Measurements from ENCODE around the gene IFT22.
"Not testable (repeated sequence)": the region's sequence is repeated elsewhere in the genome, so short reads cannot be mapped to it uniquely, and the experiment has no call there.

The IFT22 gene

DNA sequence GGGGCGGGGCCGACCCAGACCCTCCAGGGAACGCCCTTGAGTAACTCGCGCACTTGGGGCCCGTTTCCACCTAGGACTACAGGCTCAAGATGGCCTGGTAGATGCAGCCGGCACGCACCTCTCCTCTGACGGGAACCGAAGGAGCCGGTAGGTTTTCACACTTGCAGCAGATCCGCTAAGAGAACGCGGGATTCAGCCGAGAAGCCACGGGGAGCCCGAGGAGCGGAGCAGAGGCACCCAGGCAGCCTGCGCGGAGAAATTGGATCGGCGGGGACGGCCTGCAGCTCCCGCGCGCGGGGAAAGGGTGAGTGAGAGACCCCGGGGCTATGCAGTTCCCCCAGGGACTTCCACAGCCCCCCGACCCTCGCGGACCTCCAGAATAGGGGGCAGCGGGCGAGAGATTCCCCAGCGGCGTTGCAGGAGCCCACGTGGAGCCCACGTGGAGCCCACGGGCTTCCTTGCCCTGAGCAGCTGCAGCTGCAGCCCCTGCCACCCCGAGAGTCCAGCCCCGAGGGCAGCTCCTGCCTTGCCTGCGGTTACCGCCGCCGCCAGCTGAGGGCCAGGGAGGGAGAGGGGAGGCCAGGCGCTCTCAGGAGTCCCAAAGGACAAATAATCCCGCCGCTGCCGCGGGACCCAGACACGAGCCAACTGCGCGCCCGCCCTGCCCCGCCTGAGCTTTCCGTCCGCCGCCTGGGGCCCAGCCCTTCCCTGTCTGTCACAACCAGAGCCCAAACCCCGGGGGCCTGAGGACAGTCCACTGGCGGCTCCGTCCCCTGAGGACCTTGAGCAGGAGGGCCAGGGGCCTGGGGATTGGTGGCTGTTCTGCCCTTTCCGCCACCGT lies 13.1 kb downstream of the IFT22 start:
- DNase-seq = peak; percentile 28 to 69

DNA sequence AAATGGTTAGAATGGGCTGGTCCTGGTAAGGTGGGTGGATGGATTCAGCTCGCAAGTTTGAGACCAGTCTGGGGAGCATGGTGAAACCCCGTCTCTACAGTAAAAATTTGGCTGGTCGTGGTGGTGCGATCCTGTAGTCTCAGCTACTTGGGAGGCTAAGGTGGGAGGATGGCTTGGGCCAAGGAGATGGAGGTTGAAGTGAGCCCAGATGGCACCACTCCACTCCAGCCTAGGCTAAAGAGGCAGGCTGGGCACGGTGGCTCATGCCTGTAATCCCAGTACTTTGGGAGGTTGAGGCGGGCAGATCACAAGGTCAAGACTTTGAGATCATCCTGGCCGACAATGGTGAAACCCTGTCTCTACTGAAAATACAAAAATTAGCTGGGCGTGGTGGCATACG lies 15.3 kb downstream of the IFT22 start:
- DNase-seq = no peak

DNA sequence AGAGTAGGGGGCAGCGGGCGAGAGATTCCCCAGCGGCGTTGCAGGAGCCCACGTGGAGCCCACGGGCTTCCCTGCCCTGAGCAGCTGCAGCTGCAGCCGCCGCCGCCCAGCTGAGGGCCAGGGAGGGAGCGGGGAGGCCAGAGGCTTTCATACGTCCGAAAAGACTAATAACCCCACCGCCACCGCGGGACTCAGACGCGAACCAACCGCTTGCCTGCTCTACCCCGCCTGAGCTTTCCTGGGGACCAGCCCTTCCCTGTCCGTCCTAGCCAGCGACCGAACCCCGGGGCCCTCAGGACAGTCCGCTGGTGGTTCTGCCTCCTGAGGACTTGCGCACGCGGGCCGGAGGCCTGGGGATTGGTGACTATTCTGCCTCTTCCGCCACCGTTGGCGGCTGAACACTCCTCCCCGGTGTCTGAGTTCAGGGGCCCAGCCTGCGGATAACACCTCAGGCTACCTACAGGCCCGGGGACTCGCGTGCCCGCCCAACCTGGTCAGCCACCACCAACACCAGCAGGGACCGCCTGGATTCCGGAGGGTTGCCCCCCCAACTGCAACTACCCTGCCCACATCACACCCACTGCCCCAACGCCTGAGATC lies 18.4 kb downstream of the IFT22 start:
- DNase-seq = no peak

DNA sequence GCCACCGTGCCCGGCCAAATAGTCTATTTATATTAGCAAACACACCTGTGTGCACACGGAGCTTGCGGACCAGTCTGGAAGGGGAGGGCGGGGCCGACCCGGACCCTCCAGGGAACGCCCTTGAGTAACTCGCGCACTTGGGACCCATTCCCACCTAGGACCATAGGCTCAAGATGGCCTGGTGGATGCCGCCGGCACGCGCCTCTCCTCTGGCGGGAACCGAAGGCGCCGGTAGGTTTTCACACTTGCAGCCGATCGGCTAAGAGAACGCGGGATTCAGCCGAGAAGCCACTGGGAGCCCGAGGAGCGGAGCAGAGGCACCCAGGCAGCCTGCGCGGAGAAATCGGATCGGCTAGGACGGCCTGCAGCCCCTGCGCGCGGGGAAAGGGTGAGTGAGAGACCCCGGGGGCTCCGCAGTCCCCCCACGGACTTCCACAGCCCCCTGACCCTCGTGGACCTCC lies 18.9 kb downstream of the IFT22 start:
- DNase-seq = peak in 1 of 2 experiments; percentile 12

DNA sequence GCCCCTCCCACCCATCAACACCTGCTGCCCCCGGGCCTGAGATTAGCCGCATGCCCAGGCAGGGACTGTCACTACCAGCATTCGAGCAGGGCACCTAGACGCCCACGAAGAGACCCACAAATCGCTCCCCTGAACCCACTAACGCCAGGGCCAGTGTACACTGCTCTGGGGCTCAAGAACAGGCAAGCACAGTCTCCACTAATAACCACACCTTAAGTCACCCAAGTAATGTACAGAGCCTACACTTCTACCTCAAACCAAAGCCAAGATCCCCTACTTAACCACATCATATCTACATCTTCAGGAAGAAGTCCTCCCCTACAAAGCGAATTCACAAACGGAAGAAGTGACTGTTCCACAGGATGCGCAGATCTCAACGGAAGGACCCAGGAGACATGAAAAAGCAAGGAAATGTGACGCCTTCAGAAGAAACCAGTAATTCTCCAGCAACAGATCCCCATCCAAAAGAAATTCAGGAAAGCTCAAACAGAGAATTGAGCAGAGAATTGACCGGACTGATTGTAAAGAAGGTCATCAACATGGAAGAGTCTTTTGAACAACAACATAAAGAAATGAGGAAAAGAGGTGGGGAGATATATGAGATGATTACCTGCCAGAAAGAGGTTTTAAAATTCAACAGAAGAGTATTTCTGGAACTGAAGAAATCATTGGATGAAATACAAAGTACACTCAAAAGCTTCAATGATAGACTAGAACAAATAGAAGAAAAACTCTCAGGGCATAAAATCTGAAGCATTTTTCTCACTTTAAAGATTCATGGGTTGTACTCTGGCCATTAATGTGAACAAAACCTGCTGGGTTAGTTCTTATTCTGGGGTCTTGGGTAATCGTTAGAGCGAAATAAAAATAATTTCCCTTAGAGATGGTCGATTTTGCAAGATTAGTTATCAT lies 20.9 kb downstream of the IFT22 start:
- DNase-seq = no peak

DNA sequence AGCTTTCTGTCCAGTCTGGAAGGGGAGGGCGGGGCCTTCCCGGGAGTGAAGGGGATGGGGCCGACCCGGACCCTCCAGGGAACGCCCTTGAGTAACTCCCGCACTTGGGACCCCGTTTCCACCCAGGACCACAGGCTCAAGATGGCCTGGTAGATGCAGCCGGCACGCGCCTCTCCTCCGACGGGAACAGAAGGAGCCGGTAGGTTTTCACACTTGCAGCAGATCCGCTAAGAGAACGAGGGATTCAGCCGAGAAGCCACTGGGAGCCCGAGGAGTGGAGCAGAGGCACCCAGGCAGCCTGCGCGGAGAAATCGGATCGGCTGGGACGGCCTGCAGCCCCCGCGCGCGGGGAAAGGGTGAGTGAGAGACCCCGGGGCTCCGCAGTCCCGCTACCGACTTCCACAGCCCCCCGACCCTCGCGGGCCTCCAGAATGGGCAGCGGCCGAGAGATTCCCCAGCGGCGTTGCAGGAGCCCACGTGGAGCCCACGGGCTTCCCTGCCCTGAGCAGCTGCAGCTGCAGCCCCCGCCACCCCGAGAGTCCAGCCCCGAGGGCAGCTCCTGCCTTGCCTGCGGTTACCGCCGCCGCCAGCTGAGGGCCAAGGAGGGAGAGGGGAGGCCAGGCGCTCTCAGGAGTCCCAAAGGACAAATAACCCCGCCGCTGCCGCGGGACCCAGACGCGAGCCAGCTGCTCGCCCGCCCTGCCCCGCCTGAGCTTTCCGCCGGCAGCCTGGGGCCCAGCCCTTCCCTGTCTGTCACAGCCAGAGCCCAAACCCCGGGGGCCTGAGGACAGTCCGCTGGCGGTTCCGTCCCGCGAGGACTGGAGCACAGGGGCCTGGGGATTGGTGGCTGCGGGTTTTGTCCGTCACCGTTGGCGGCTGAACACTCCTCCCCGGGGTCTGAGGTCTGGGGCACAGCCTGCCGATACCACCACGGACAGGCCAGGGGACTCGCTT lies 21.8 kb downstream of the IFT22 start:
- DNase-seq = peak; percentile 18 to 62

DNA sequence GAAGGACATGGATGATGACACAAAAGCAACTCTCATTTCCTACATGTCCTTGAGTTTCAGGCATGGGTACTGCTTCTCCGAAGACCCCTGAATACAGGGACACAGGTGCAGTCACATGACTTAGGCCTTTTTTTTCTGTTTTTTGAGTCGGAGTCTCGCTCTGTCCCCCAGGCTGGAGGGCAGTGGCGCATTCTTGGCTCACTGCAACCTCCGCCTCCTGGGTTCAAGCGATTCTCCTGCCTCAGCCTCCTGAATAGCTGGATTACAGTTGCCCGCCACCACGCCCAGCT lies 26.8 kb downstream of the IFT22 start:
- no peak for DNase-seq

DNA sequence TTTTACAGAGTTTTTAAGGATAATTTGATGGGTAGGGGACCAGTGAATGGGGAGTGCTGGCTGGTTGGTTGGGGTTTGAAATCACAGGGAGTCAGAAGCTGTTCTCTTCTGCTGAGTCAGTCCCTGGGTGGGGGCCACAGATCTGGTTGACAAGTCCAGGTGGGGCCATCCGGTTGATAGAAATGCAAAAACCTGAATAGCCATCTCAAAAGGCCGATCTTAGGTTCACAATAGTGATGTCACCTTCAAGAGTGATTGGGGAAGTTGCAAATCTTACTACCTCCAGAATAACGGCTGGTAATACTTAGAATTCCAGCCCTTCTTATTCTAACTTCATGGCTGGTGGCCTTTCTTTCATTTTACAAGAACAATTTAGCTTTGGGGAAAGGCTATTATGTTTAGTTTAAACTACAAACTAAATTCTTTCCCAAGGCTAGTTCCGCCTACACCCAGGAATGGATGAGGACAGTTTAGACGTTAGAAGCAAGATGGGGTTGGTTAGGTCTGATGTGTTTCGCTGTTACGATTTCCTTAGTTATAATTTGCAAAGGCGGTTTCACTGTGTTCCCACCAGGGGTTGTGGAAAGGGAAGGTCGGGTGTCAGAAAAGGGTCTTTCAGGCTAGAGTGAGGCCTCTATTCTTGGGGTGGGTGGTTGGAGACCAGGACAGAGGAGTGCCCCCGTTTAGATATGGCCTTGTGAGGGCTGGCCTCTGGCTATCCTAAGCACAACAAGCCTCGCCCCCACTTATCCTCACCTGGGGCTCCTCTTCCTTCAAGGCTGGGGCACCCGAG lies 27.4 kb downstream of the IFT22 start:
- DNase-seq = no peak

DNA sequence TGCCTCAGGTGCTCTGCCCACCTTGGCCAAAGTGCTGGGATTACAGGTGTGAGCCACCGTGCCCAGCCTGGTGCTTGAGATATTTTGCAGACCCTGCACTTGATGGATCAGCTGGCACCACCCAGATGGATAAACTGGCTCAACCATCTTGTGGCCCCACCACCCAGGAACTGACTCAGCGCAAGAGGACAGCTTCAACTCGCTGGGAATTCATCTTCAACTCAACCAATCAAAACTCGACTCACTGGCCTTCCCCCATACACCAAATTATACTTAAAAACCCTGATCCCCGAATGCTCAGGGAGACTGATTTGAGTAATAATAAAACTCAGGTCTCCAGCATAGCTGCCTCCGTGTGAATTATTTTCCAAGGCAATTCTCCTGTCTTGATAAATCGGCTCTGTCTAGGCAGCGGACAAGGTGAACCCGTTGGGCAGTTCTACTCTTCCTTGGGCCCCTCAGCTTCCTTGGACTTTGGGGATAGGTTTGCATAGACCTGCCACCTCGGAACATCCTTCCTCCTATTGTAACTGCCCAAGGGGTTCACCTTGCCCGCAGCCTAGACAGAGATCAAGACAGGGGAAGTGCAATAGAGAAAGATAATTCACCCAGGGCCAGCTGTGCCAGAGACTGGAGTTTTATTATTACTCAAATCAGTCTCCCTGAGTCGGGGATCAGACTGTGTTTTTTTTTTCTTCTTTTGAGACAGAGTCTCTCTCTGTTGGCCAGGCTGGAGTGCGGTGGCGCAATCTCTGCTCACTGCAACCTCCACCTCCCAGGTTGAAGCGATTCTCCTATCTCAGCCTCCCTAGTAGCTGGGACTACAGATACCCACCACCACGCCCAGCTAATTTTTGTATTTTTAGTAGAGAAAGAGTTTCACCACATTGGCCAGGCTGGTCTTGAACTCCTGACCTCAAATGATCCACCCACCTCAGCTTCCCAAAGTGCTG lies 28.3 kb downstream of the IFT22 start:
- not testable (repeated sequence) for DNase-seq

DNA sequence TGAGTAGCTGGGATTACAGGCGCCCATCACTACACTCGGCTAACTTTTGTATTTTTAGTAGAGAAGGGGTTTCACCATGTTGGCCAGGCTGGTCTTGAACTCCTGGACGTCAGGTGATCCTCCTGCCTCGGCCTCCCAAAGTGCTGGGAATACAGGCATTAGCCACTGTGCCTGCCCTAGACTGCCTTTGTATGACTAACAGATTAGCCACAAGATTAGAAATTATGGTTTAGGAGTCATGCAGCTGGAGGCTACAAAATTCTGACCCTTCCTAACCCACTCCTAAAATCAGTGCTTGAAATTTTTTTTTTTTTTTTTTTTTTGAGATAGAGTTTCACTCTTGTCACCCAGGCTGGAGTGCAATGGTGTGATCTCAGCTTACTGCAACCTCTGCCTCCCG lies 29.0 kb downstream of the IFT22 start:
- not testable (repeated sequence) for DNase-seq

DNA sequence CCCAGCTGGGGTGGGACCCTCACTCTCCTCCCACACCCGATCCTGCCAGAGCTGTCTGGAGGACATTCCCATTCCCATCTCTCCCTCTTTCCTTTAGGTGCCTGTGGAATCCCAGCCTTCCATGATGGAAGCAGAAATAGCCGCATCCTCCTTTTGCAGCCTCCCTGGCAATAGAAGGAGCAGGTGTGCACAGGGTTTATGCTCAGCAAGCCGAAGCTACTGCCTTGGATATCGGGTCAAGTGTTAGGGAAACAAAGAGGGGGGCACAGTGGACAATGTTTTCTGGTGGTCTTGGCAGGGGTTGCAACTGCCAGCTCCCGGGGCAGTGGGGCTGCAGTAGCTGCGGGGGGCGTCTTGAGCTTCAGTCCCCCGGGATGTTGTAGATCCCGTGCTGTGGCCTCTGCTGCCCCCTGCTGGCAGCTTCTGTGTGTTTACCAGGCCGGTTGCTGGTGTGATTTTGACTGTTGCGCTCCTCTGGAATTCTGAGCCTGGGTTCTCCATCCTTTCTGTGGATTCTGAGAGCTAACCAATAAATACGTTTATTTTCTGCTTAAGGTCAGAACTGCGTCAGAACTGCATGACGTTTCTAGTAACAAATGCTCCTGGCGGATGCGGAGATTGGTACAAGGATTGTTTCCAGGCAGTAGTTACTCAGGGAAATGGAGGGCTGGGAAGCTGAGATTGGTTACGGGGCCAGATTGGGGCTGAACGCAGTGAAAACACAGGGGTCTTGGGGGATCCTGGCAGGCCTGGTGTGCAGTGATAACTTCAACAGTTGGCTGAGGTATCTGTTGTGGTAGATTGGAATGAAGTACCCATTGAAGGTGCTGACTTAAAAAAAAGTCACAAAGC lies 31.2 kb downstream of the IFT22 start:
- DNase-seq = peak; percentile 14 to 46

DNA sequence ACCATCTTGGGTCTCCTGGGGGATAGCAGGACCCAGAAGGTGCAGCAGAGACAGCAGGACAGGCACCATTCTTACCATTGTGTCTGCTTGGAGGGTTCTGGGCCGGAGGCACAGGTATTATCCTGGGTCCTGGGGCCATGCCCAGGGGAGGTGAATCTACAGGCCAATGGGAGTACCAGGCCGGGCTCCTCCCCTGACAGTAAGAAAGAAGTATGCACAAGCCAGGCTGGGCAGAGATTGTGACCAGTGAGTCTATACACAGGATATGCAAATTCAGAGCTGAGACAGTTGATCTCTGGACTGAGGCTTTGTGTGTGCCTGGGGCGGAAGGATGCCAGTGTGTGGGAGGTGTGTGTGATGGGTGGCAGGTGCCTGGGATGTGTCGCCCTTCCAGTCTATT lies 31.9 kb downstream of the IFT22 start:
- DNase-seq = not testable (repeated sequence)

DNA sequence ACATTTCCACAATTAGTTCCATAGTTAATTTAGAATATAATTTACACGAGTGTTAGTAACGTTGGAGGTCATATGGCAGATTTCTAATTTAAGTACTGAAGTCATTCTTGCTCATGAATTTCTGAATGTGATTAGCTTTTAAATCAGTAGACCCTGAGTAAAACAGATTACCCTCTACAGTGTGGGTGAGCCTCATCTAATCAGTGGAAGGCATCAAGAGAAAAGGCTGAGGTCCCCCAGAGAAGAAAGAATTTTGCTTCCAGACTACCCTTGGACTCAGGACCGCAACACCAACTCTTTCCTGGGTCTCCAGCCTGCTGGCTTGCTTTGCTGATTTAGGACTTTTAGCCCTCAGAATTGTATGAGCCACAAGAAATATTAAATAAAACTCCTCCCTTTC lies 33.2 kb downstream of the IFT22 start:
- DNase-seq = no peak

DNA sequence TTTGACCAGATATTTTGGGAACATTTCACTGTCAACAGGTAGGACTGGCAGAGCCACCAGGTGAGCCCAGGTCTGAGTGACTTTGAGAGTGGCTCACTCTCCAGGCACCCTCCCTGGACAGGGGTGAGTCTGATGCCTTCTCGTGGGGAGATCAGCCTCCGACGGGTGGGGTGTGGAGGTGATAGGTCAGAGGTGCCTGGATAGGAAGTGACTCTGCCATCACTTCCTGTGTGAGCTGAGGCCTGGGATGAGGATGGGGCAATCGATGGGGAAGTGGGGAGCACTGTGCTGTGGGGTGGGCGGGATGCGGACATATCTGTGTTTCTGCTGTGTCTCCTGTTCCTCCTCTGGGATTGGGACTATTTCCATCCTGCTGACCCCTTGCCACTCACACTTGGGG lies 34.6 kb downstream of the IFT22 start:
- DNase-seq = no peak

DNA sequence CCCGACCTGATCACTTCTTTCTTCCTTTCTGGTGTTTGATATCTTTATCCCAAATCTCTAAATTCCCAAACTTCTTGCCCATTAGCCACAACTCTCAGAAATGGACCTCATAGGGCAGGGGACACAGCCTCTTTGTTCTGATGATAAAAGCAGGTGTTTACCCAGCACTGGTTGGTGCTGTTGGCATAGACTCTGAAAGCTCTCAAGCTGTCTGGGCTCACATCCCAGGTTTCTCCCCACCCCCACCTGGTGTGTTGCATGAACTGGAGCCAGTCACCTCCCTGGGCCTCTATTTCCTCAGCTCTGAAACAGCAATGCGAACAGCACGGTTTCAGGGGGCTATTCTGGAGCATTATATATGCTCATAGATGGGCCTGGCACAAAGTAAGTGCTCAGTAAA lies 35.7 kb downstream of the IFT22 start:
- not testable (repeated sequence) for DNase-seq

DNA sequence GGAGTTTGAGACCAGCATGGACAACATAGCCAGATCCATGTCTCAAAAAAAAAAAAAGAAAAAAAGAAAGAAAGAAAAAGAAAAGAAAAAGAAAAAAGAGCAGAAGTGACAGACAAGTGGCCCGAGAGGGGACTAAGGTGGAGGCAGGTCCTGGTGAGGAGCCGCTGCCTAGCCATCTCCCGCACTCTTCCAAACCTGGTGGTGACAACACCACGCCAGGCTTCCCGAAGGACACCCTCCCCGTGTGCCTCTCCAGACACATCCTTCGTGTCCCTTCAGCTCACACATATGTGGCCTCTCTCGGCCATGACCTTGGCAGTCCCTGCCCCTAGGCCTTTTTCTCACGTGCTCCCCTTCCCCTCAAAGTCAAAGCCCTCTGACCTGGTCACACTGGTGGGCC lies 36.4 kb downstream of the IFT22 start:
- no peak for DNase-seq

DNA sequence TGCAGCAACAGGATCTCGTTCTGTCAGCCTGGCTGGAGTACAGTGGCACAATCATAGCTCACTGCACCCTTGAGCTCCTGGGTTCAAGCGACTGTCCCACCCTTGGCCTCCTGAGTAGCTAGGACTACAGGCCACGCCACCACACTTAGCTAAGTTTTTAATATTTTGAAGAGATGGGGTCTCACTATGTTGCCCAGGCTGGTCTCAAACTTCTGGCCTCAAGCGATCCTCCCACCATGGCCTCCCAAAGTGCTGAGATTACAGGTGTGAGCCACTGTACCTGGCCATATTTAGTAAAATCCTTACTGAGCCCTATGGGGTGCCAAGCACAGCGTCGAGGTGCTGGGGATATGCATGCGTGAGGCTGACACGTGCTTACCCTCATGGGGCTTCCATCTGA lies 40.7 kb downstream of the IFT22 start:
- not testable (repeated sequence) for DNase-seq

DNA sequence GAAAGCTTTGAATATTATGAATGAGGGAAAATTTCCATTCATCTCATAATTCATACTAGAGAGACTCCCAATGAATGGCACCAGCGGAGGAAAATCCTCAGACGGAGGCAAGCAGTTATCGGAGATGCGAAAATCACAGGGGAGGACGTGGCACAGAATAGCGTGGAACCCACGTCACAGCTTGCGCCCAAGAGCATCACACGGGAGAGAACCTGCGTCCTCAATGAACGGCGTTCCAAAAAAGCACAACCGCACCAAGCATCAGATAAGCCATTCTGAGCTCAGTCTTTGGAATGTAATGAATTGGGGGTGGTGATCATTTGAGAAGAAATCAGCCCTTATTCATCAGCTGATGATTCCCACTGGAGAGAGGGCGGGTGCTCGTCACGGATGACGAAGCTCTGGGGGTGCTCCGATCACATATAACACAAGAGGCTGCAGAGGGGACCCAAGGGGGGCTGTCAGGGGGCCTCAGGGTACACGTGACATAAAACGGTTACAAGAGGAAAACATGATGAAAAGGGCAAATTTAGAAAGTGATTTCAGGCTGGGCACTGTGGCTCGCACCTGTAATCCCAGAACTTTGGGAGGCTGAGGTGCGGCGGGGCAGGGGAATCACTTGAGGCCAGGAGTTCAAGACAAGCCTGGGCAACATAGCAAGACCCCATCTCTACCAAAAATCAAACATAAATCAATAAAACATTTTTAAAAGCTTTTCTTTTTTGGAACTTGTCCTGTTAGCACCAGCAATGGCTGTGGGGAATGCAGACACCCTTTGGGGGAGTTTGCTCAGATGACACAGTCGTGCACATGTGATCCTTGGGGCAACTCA lies 42.9 kb downstream of the IFT22 start:
- DNase-seq = no peak

All from NCI-H524 (cell line).